ENCODE measurements around the gene ABCC9.

ABCC9 gene

GRCh38 chr12:21848192-21848591 lies 93.0 kb downstream of the ABCC9 start:
- no peak for DNase-seq (ENCODE audit: low read depth in 1 of 2, low spot score in 1 of 2)
- no peaks in the 10 kb centered on the region for H3K27me3 ChIP-seq (ENCODE audit: insufficient read depth, poor library complexity, severe bottlenecking)
- TF ChIP-seq POLR2AphosphoS5 (IDR thresholded peaks at IDR 0.05; ENCODE audit: low read depth) (no peak), REST (IDR thresholded peaks at IDR 0.05; ENCODE audit: insufficient replicate concordance, low read depth) (no peak), CTCF (IDR thresholded peaks at IDR 0.05; ENCODE audit: insufficient read depth, low read length) (no peak), SPI1 (IDR thresholded peaks at IDR 0.05; ENCODE audit: borderline replicate concordance, low read depth) (no peak), GABPA (IDR thresholded peaks at IDR 0.05; ENCODE audit: low read depth) (no peak)
- no peak overlapping the region for H3K4me3 ChIP-seq (replicated peaks; ENCODE audit: insufficient read depth, low read length)
- H3K27ac ChIP-seq (replicated peaks), result no peak overlapping the region

- no peak overlapping the region for H3K4me3 ChIP-seq (replicated peaks; ENCODE audit: insufficient read depth, low read length)
- no peak overlapping the region for H3K27ac ChIP-seq (replicated peaks)
- no peak for TF ChIP-seq SPI1 (IDR thresholded peaks at IDR 0.05; ENCODE audit: borderline replicate concordance, low read depth)
- TF ChIP-seq CTCF (IDR thresholded peaks at IDR 0.05; ENCODE audit: insufficient read depth, low read length), result no peak
- TF ChIP-seq REST (IDR thresholded peaks at IDR 0.05; ENCODE audit: insufficient replicate concordance, low read depth), result no peak
- no peaks in the 10 kb centered on the region for H3K27me3 ChIP-seq (ENCODE audit: insufficient read depth, poor library complexity, severe bottlenecking)
- no peak for DNase-seq (ENCODE audit: low read depth in 1 of 2, low spot score in 1 of 2)
These were observed 97.4 kb downstream of the ABCC9 start for GRCh38 chr12:21843795-21844194.

- no peak overlapping the region for H3K4me3 ChIP-seq (replicated peaks; ENCODE audit: insufficient read depth, low read length)
- TF ChIP-seq REST (IDR thresholded peaks at IDR 0.05; ENCODE audit: insufficient replicate concordance, low read depth) (no peak), SPI1 (IDR thresholded peaks at IDR 0.05; ENCODE audit: borderline replicate concordance, low read depth) (no peak), GABPA (IDR thresholded peaks at IDR 0.05; ENCODE audit: low read depth) (no peak), CTCF (IDR thresholded peaks at IDR 0.05; ENCODE audit: insufficient read depth, low read length) (no peak), POLR2AphosphoS5 (IDR thresholded peaks at IDR 0.05; ENCODE audit: low read depth) (no peak)
- H3K27ac ChIP-seq (replicated peaks), result no peak overlapping the region
- no peaks in the 10 kb centered on the region for H3K27me3 ChIP-seq (ENCODE audit: insufficient read depth, poor library complexity, severe bottlenecking)
- DNase-seq (ENCODE audit: low read depth in 1 of 2, low spot score in 1 of 2), result no peak
These were observed 101.5 kb downstream of the ABCC9 start for GRCh38 chr12:21839776-21840175.

Measured in HL-60 (cell line).